Activated B cell treated with CpG ODN at 0.5 μM for 24 hours (primary cell): ENCODE measurements around the gene TOPORS. TPM values are rescaled to one million over a fixed set of nuclear protein-coding genes. Genes with fewer than 3 reads are reported as not detected.

Experiments used
- ATAC-seq: fragments of 200-7000 bp; cut with Tn5 transposase; one replicate; pipeline ENCODE4 v1.10.0; 2021; ENCODE audit warnings: low read depth, mild to moderate bottlenecking, moderate library complexity
- CTCF ChIA-PET: fragments of 350-600 bp; sonication (Branson Sonifier 250); formaldehyde crosslinking; loops from one replicate; lab custom pipeline; 2021; ENCODE audit warnings: antibody characterized with exemption; lab: Charles Lee
- POLR2A ChIA-PET: fragments of 350-600 bp; sonication (Branson Sonifier 250); formaldehyde crosslinking; loops from one replicate; lab custom pipeline; 2021; ENCODE audit warnings: antibody characterized with exemption; lab: Charles Lee
- DNase-seq: peaks from one replicate; pipeline ENCODE4 v3.0.0; 2022
- H3K27ac Mint-ChIP-seq: one replicate; pipeline ENCODE4 v1.8.0; 2020; ENCODE audit warnings: mixed read lengths
- H3K27me3 Mint-ChIP-seq: one replicate; pipeline ENCODE4 v1.8.0; 2021; ENCODE audit warnings: mixed read lengths
- H3K36me3 Mint-ChIP-seq: one replicate; pipeline ENCODE4 v1.8.0; 2021; ENCODE audit warnings: low read depth, mixed read lengths
- H3K4me1 Mint-ChIP-seq: one replicate; pipeline ENCODE4 v1.8.0; 2021; ENCODE audit warnings: mixed read lengths
- H3K4me3 Mint-ChIP-seq: one replicate; pipeline ENCODE4 v1.8.0; 2020; ENCODE audit warnings: mild to moderate bottlenecking, mixed read lengths
- H3K9me3 Mint-ChIP-seq: one replicate; pipeline ENCODE4 v1.8.0; 2020; ENCODE audit warnings: mixed read lengths
- CTCF ChIP-seq: fragments of 200-600 bp; IDR thresholded peaks from one replicate; pipeline ENCODE4 v1.8.0; 2022; ENCODE audit warnings: antibody characterized with exemption, mild to moderate bottlenecking
- intact Hi-C: fragments of 100-400 bp; cut with micrococcal nuclease; formaldehyde crosslinking; loops from one replicate; pipeline ENCODE4 v1.15.1; 2024
- total RNA-seq: library from RNA; stranded (reverse); gene quantifications from 2 replicates; pipeline ENCODE4 v1.2.3, GENCODE V29; 2022

Gene TOPORS
- total RNA-seq, 1 donor from 2014 or later, result 15.6 TPM

GRCh38 chr9:32501868-32502267 lies 50.5 kb downstream of the TOPORS start:
- Mint-ChIP-seq H3K4me1 (no peaks in the 10 kb centered on the region), H3K27me3 (no peaks in the 10 kb centered on the region), H3K9me3 (no peaks in the 10 kb centered on the region), H3K4me3 (no peak overlapping the region), H3K27ac (no peak overlapping the region), H3K36me3 (peaks cover 44% of the 10 kb centered on the region)
- CTCF ChIA-PET, result no interaction called here
- intact Hi-C loops, result no loop called here
- no peak for TF ChIP-seq CTCF
- no peak for DNase-seq
- no peak for ATAC-seq
- POLR2A ChIA-PET, result no interaction called here

GRCh38 chr9:32500768-32501167 lies 51.6 kb downstream of the TOPORS start:
- peaks cover 55% of the 10 kb centered on the region for H3K36me3 Mint-ChIP-seq
- ATAC-seq (no peak), DNase-seq (no peak)
- TF ChIP-seq CTCF, result no peak
- H3K27me3 Mint-ChIP-seq, result no peaks in the 10 kb centered on the region
- POLR2A ChIA-PET, result no interaction called here
- no peaks in the 10 kb centered on the region for H3K9me3 Mint-ChIP-seq
- no peaks in the 10 kb centered on the region for H3K4me1 Mint-ChIP-seq
- CTCF ChIA-PET, result no interaction called here
- intact Hi-C loops, result no loop called here
- H3K27ac Mint-ChIP-seq, result no peak overlapping the region
- H3K4me3 Mint-ChIP-seq, result no peak overlapping the region

GRCh38 chr9:32497921-32498320 lies 54.5 kb downstream of the TOPORS start:
- POLR2A ChIA-PET, result no interaction called here
- H3K27ac Mint-ChIP-seq, result no peak overlapping the region
- H3K36me3 Mint-ChIP-seq, result peaks cover 64% of the 10 kb centered on the region
- no peak for TF ChIP-seq CTCF
- no peak for ATAC-seq
- no peak for DNase-seq
- intact Hi-C loops, result no loop called here
- H3K4me3 Mint-ChIP-seq, result no peak overlapping the region
- no peaks in the 10 kb centered on the region for H3K27me3 Mint-ChIP-seq
- no peaks in the 10 kb centered on the region for H3K9me3 Mint-ChIP-seq
- no peaks in the 10 kb centered on the region for H3K4me1 Mint-ChIP-seq
- CTCF ChIA-PET, result no interaction called here

- Mint-ChIP-seq H3K4me3 (no peak overlapping the region), H3K36me3 (peaks cover 73% of the 10 kb centered on the region), H3K9me3 (no peaks in the 10 kb centered on the region), H3K27me3 (no peaks in the 10 kb centered on the region), H3K4me1 (no peaks in the 10 kb centered on the region), H3K27ac (no peak overlapping the region)
- no peak for TF ChIP-seq CTCF
- DNase-seq (no peak), ATAC-seq (no peak)
- ChIA-PET CTCF (no interaction called here), POLR2A (no interaction called here)
- intact Hi-C loops, result no loop called here
Observed at GRCh38 chr9:32490601-32491000, 61.8 kb downstream of the TOPORS start.

Other genes starting within 250 kb of the TOPORS start
- gene ACO1, start 167.9 kb downstream of the TOPORS start, total RNA-seq, result 10.3 and 10.4 TPM in 2 replicates
- gene RIGI, start 26.4 kb downstream of the TOPORS start, total RNA-seq, result 11.3 and 12.3 TPM in 2 replicates
- gene SMIM27, start 259 bp downstream of the TOPORS start, total RNA-seq, result 15.9 and 17.1 TPM in 2 replicates
- gene NDUFB6, start 20.6 kb upstream of the TOPORS start, total RNA-seq, result 25.8 and 34.4 TPM in 2 replicates
- not detected in 2 replicates for gene TAF1L, start 83.1 kb upstream of the TOPORS start, total RNA-seq
- not detected in 2 replicates for gene TMEM215, start 231.0 kb upstream of the TOPORS start, total RNA-seq